RWPE1 (cell line): ENCODE measurements around the gene BOC.

ENCODE experiments used
- CTCF ChIA-PET: fragments of 350-600 bp; sonication (Branson Sonifier 250); formaldehyde crosslinking; extraction: SDS; loops from one replicate; lab custom pipeline; 2021; lab: Yijun Ruan, JAX
- POLR2A ChIA-PET: fragments of 400-600 bp; formaldehyde crosslinking; extraction: SDS; loops from one replicate; lab custom pipeline; 2020; ENCODE audit warnings: antibody characterized with exemption; ENCODE audit not compliant: low non-redundant PET; lab: Yijun Ruan, JAX
- DNase-seq: peaks from one replicate; pipeline ENCODE4 v3.0.0; 2012; ENCODE audit warnings: low spot score
- H3K27ac ChIP-seq: fragments of 450-650 bp; 2 replicates; pipeline ENCODE4 v1.5.1; 2017
- CTCF ChIP-seq: fragments of 450-650 bp; conservative IDR thresholded peaks from 2 replicates; pipeline ENCODE4 v1.5.1; 2017; ENCODE audit warnings: low read depth, mild to moderate bottlenecking

BOC gene

GRCh38 chr3:113312416-113312815, 101.1 kb downstream of the BOC start:
- CTCF ChIA-PET: no interaction called here
- POLR2A ChIA-PET: no interaction called here
- H3K27ac ChIP-seq: no peak overlapping the region
- no peak for TF ChIP-seq CTCF
- no peak for DNase-seq

GRCh38 chr3:113314923-113315322, 103.6 kb downstream of the BOC start:
- TF ChIP-seq CTCF: no peak
- H3K27ac ChIP-seq: no peak overlapping the region
- POLR2A ChIA-PET: no interaction called here
- CTCF ChIA-PET: no interaction called here
- no peak for DNase-seq

DNA sequence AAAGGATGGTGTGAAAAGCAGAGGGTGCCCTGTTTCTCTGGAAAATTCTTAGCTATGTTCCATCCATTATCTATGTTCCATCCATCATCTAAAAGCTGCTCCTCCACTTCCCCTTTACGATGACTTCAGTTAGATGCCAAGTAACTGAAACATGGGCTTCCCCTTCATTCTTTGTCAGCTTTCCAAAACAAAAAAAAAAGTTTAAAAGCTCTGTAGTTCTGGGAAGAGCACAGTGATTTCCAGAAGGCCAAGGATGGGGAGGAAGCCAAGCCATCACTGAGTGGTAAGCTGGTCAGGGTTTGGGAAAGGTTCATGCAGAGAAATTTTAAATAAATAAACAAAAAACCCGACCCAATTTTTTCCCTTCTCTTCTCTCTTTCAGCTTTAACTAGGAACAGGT, 118.4 kb downstream of the BOC start:
- POLR2A ChIA-PET: no interaction called here
- DNase-seq: no peak
- no peak overlapping the region for H3K27ac ChIP-seq
- CTCF ChIA-PET: interaction anchor here (0.5 kb wide), 1 partner anchor 529 kb away, joined by 3 read pairs; no protein-coding TSS in a partner anchor
- TF ChIP-seq CTCF: no peak

DNA sequence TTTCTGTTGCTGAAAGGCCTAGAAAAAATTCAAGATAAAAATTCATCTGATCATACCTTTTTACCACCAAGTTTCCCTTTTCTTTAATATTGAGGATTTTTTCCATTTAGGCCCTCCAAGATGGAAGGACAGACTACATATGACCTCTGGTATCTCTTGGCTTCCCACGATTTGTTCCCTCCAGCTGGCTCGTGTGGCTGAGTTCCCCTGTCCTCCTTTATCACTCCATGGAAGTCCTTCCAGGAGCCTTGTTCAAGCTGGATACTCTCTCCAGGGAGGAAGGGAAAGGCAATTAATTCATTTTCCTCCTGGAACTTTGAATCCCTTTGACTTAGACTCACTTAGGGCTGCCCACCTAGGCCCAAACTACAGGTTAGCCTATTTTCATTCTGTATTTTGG, 119.4 kb downstream of the BOC start:
- no peak overlapping the region for H3K27ac ChIP-seq
- DNase-seq: no peak
- POLR2A ChIA-PET: no interaction called here
- CTCF ChIA-PET: no interaction called here
- TF ChIP-seq CTCF: no peak

DNA sequence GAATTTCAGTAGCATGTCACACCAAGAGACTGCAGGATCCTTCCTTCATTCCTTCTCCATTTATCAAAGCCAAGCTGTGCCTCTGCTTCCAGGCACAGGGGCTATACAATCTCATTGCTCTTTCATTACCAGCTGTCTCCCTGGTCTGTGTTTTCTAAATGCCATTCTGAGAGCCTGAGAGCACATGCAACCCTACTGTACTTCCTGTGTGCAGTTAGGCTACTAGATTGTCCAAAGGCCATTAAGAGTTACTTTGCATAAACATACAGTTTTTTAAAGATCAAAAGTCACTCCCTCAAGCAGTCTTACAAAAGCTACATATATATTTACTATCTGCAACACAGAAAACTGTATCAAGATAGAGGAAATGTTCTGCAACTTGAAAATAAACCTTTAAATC, 119.8 kb downstream of the BOC start:
- TF ChIP-seq CTCF: no peak
- POLR2A ChIA-PET: no interaction called here
- CTCF ChIA-PET: no interaction called here
- no peak overlapping the region for H3K27ac ChIP-seq
- DNase-seq: no peak
